Body of pancreas (tissue), 4 donors: ENCODE results near the gene SDR39U1. TPM values are rescaled to one million over a fixed set of nuclear protein-coding genes. Genes with fewer than 3 reads are reported as not detected.

ENCODE experiments used
- ATAC-seq: fragments of 150-250 bp; one replicate; pipeline ENCODE4 v1.9.1; 2016
- DNase-seq, 4 donors: peaks; one replicate each; pipeline ENCODE4 v3.0.0-alpha.2; 2019
- H3K27ac ChIP-seq, 4 donors: fragments of 200-600 bp; sonication (generic); 1 replicate in 3 of 4; 2 replicates in 1 of 4; pipeline versions ENCODE4 v1.5.1 to v1.6.1; 2016 to 2019; ENCODE audit warnings: mild to moderate bottlenecking in 1 of 4, mixed read lengths in 1 of 4, moderate library complexity in 1 of 4
- H3K27me3 ChIP-seq, 2 donors: fragments of 200-600 bp; sonication (generic); one replicate each; pipeline ENCODE4 v1.6.0; 2016; ENCODE audit warnings: mild to moderate bottlenecking in 1 of 2
- H3K36me3 ChIP-seq, 2 donors: fragments of 200-600 bp; sonication (generic); replicated peaks in 1 of 2; 2 replicates each; pipeline ENCODE4 v1.5.1; 2016; ENCODE audit warnings: low read depth in 2 of 2; ENCODE audit not compliant: insufficient read depth in 1 of 2
- H3K4me1 ChIP-seq: fragments of 200-600 bp; sonication (generic); one replicate; pipeline ENCODE4 v1.6.0; 2016
- H3K4me3 ChIP-seq, 2 donors: fragments of 200-600 bp; sonication (generic); 1 replicate in 1 of 2; 2 replicates in 1 of 2; pipeline ENCODE4 v1.5.1; 2016 to 2019
- H3K9me3 ChIP-seq, 3 donors: fragments of 200-600 bp; sonication (generic); 1 replicate in 2 of 3; 2 replicates in 1 of 3; pipeline ENCODE4 v1.5.1; 2016
- CTCF ChIP-seq, 7 experiments: fragments of 450-650 bp in 4 of 7; fragments of 200-600 bp in 3 of 7; sonication (generic) in 3 of 7; IDR thresholded peaks; one replicate each; pipeline ENCODE4 v1.5.1; 2016 to 2019; ENCODE audit warnings: antibody characterized with exemption in 7 of 7
- POLR2A ChIP-seq, 3 donors: fragments of 450-650 bp; IDR thresholded peaks; one replicate each; pipeline ENCODE4 v1.6.1; 2016; ENCODE audit warnings: antibody characterized with exemption in 3 of 3, mild to moderate bottlenecking in 2 of 3
- WGBS, 2 donors: methylation state at CpG; one replicate each; pipeline ENCODE4 v1.1.5; 2017; 5-methylcytosine and 5-hydroxymethylcytosine counted together
- intact Hi-C: fragments of 100-400 bp; cut with DNase I; formaldehyde crosslinking; loops from one replicate; pipeline ENCODE4 v1.15.1; 2023
- total RNA-seq, 2 donors: library from RNA; depleted of rRNA; stranded (reverse); fragments of >200 nt; gene quantifications; one replicate each; pipeline ENCODE4 v1.1.0, GENCODE V29; 2016

The SDR39U1 gene
- total RNA-seq, 2 donors from 2014 or later = 34.8 to 63.6 TPM

- no peak overlapping the region for H3K27ac ChIP-seq
- H3K27me3 ChIP-seq = no peaks in the 10 kb centered on the region
- 73 to 88% methylated on average over 4 of the region's 4 CpGs for WGBS, 2 donors
Observed at GRCh38 chr14:24422261-24422660, 20.3 kb downstream of the SDR39U1 start.

GRCh38 chr14:24418492-24418873 is 24.1 kb downstream of the SDR39U1 start:
- Histone ChIP-seq H3K36me3 (no peaks in the 10 kb centered on the region), H3K4me3 (no peak overlapping the region), H3K9me3 (no peaks in the 10 kb centered on the region), H3K4me1 (peaks cover 30% of the 10 kb centered on the region), H3K27me3 (no peaks in the 10 kb centered on the region), H3K27ac (peak overlapping the region; percentile 79 to 86 (median 86))
- 0 to 21% methylated on average over 6 of the region's 6 CpGs for WGBS, 2 donors
- ATAC-seq = peak; percentile 99
- intact Hi-C loops = no loop called here
- peak; percentile 91 to 97 (median 96) for DNase-seq
- TF ChIP-seq CTCF (IDR thresholded peaks at IDR 0.05) (no peak), POLR2A (IDR thresholded peaks at IDR 0.05) (peak; percentile 40 to 73 (median 70))

More at GRCh38 chr14:24422261-24422660, 20.3 kb downstream of the SDR39U1 start:
- ATAC-seq (no peak), DNase-seq (no peak)
- intact Hi-C loops = no loop called here
- no peak overlapping the region for H3K4me3 ChIP-seq
- H3K36me3 ChIP-seq = no peaks in the 10 kb centered on the region
- TF ChIP-seq CTCF (IDR thresholded peaks at IDR 0.05) (no peak), POLR2A (IDR thresholded peaks at IDR 0.05) (no peak)
- H3K9me3 ChIP-seq = no peaks in the 10 kb centered on the region
- peaks cover 57% of the 10 kb centered on the region for H3K4me1 ChIP-seq

- Histone ChIP-seq H3K4me1 (peaks cover 30% of the 10 kb centered on the region), H3K27me3 (no peaks in the 10 kb centered on the region), H3K27ac (peak overlapping the region; percentile 79 to 86 (median 86)), H3K9me3 (no peaks in the 10 kb centered on the region), H3K36me3 (no peaks in the 10 kb centered on the region), H3K4me3 (no peak overlapping the region)
- 53 to 57% methylated on average over 4 to 6 of the region's 6 CpGs for WGBS, 2 donors
- TF ChIP-seq CTCF (IDR thresholded peaks at IDR 0.05) = no peak
- no peak for TF ChIP-seq POLR2A (IDR thresholded peaks at IDR 0.05)
- intact Hi-C loops = no loop called here
- ATAC-seq (no peak), DNase-seq (peak in 1 of 4 donors; percentile 25)
Observed at GRCh38 chr14:24417832-24418491, 24.6 kb downstream of the SDR39U1 start.

- WGBS, 2 donors = 83 to 90% methylated on average over 12 to 16 of the region's 16 CpGs
- ATAC-seq (no peak), DNase-seq (peak in 1 of 4 donors; percentile 12)
- peaks cover 30% of the 10 kb centered on the region for H3K4me1 ChIP-seq
- no peaks in the 10 kb centered on the region for H3K27me3 ChIP-seq
- intact Hi-C loops = no loop called here
- H3K36me3 ChIP-seq = no peaks in the 10 kb centered on the region
- no peaks in the 10 kb centered on the region for H3K9me3 ChIP-seq
- H3K27ac ChIP-seq = peak overlapping the region in 2 of 4 donors; percentile 79 to 86
- TF ChIP-seq POLR2A (IDR thresholded peaks at IDR 0.05) = no peak
- TF ChIP-seq CTCF (IDR thresholded peaks at IDR 0.05) = no peak
- H3K4me3 ChIP-seq = no peak overlapping the region
Observed at GRCh38 chr14:24416932-24417619, 25.5 kb downstream of the SDR39U1 start.
